Activated naive CD4-positive, alpha-beta T cell treated with anti-CD3 and anti-CD28 coated beads, Interleukin-2, amount 50 U/mL, for 72 hours (primary cell): ENCODE data around the gene NPDC1. TPM values are rescaled to one million over a fixed set of nuclear protein-coding genes. Genes with fewer than 3 reads are reported as not detected.

ENCODE experiments used
- ATAC-seq, 2 donors: fragments of 150-1000 bp; cut with Tn5 transposase; 2 replicates each; pipeline ENCODE4 v1.10.0; 2021; ENCODE audit warnings: mild to moderate bottlenecking in 2 of 2, moderate library complexity in 2 of 2
- DNase-seq, 2 donors: peaks; one replicate each; pipeline ENCODE4 v3.0.0; 2021 to 2022; ENCODE audit warnings: low spot score in 2 of 2
- H3K27ac Mint-ChIP-seq, 2 donors: one replicate each; pipeline ENCODE4 v1.8.0; 2022; ENCODE audit warnings: mild to moderate bottlenecking in 2 of 2, mixed read lengths in 2 of 2
- H3K36me3 Mint-ChIP-seq, 2 donors: one replicate each; pipeline ENCODE4 v1.8.0; 2022; ENCODE audit warnings: mixed read lengths in 2 of 2
- H3K9me3 Mint-ChIP-seq, 2 donors: one replicate each; pipeline ENCODE4 v1.8.0; 2022; ENCODE audit warnings: mixed read lengths in 2 of 2
- total RNA-seq, 2 donors: library from RNA; stranded (reverse); gene quantifications; one replicate each; pipeline ENCODE4 v1.2.3, GENCODE V29; 2022

NPDC1 gene
- total RNA-seq, 2 donors from 2014 or later: 29.4 to 34.2 TPM

DNA sequence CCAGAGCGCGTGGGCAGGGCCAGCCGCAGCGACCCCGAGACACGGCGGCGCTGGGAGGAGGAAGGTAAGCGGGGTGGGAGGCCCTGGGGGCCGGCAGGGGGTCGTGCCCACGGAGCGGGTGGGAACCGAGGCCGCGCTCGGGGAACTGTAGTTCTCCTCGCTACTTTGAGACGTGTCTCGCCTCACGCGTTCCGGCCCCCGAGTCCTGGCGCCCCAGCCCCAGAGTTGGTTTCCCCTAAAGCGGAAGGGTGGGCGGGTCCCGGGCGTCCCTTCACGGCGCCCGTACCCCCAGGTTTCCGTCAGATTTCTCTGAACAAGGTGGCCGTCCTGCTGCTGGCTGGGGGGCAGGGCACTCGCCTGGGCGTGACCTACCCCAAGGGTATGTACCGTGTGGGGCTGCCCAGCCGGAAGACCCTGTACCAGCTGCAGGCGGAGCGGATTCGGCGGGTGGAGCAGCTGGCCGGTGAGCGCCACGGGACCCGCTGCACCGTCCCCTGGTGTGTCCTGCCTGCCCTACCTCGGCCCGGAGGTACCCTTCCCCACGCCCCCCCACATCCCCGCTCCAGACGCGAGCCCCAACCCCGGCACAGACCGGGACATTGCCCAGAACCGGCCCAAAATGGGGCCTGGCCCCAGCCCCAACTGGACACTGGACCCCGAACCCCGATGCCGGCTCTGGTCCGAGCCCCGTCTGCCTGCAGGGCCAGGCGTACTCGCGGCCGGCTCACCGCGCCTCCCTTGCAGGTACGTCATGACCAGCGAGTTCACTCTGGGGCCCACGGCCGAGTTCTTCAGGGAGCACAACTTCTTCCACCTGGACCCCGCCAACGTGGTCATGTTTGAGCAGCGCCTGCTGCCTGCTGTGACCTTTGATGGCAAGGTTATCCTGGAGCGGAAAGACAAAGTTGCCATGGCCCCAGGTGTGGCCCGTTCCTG is 32.0 kb upstream of the NPDC1 start:
- H3K9me3 Mint-ChIP-seq: no peaks in the 10 kb centered on the region
- no peak overlapping the region for H3K27ac Mint-ChIP-seq
- no peaks in the 10 kb centered on the region for H3K36me3 Mint-ChIP-seq
- peak; percentile 37 to 55 for ATAC-seq
- DNase-seq: peak in 1 of 2 donors; percentile 43

GRCh38 chr9:137077010-137077747 is 31.2 kb upstream of the NPDC1 start, which contains the start of gene UAP1L1:
TSS of gene UAP1L1 (plus strand) at chr9:137077517. CDS start at chr9:137077533, 16 bp downstream.
- DNase-seq (peak in 1 of 2 donors; percentile 60), ATAC-seq (peak; percentile 80 to 85)
- no peaks in the 10 kb centered on the region for H3K9me3 Mint-ChIP-seq
- no peaks in the 10 kb centered on the region for H3K36me3 Mint-ChIP-seq
- H3K27ac Mint-ChIP-seq: no peak within 1 kb of the TSS

- no peak for DNase-seq
- Mint-ChIP-seq H3K36me3 (no peaks in the 10 kb centered on the region), H3K9me3 (no peaks in the 10 kb centered on the region), H3K27ac (no peak overlapping the region)
- ATAC-seq: no peak
Observed at GRCh38 chr9:137076636-137077009, 30.6 kb upstream of the NPDC1 start.

DNA sequence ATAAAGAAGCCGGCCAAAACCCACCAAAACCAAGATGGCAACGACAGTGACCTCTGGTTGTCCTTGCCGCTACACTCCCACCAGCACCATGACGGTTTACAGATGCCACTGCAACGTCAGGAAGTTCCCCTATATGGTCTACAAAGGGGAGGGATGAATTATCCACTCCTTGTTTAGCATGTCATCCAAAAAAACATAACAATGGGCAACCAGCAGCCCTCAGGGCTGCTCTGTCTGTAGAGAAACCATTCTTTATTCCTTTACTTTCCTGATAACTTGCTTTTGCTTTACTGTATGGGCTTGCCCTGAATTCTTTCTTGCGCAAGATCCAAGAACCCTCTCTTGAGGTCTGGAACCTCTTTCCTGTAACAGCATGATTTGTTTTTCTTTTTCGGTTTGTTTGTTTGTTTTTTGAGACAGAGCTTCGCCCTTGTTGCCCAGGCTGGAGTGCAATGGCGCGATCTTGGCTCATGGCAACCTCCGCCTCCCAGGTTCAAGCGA is 29.3 kb upstream of the NPDC1 start:
- no peak for DNase-seq

DNA sequence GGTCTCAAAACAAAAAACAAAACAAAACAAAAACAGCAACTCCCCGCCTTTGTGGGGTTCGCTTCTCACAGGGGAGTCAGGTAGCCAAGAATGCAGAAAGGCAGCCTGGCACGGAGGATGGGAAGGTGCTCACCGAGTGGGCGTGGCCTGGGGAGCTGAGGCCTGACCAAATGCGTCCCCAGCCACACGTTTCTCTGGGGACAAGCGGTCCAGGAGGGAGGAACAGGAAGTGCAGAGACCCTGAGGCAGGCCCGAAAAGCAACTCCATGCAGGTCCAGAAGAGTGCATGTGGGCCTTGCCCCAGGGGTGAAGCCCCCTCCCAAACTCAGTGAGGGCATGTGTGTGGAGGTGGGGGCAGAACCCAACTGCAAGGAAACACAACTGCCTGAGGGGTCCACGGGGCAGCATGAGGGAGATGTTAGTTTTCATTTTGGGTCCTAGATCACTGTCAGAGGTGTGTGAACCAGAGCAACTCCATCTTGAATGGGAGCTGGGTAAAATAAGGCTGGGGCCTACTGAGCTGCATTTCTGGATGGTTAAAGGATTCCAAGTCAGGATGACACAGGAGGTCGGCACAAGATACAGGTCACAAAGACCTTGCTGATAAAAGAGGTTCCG is 28.8 kb upstream of the NPDC1 start:
- no peaks in the 10 kb centered on the region for H3K9me3 Mint-ChIP-seq
- no peak for ATAC-seq

More for the DNA sequence above, 29.3 kb upstream of the NPDC1 start:
- ATAC-seq: no peak
- Mint-ChIP-seq H3K36me3 (no peaks in the 10 kb centered on the region), H3K9me3 (no peaks in the 10 kb centered on the region), H3K27ac (no peak overlapping the region)

GRCh38 chr9:137073992-137074399 is 28.0 kb upstream of the NPDC1 start:
- DNase-seq (no peak), ATAC-seq (no peak)
- no peaks in the 10 kb centered on the region for H3K9me3 Mint-ChIP-seq
- H3K27ac Mint-ChIP-seq: no peak overlapping the region
- no peaks in the 10 kb centered on the region for H3K36me3 Mint-ChIP-seq

More for the DNA sequence above, 28.8 kb upstream of the NPDC1 start:
- H3K27ac Mint-ChIP-seq: no peak overlapping the region
- DNase-seq: no peak
- no peaks in the 10 kb centered on the region for H3K36me3 Mint-ChIP-seq

- ATAC-seq (no peak), DNase-seq (no peak)
- Mint-ChIP-seq H3K9me3 (no peaks in the 10 kb centered on the region), H3K27ac (peak overlapping the region; percentile 65 to 92), H3K36me3 (no peaks in the 10 kb centered on the region)
Observed at GRCh38 chr9:137071282-137071681, 25.3 kb upstream of the NPDC1 start.

DNA sequence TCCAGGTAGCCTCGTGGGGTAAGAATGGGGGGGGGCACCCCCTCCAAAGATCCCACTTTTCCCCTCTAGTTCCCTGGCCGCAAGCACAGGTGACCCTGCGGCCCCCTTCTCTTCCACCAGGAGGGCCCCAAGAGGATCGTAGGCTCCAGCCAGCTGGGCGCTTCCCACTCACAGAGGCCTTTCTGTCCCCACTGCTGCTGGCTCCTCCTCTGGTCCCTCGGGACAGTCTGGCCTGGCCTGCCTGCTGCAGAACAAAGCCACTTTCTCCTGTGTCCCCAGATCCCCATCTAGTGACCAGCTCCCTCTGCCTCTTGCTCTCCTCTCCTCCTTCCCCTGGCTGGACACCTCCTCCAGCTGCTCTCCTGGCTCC is 24.9 kb upstream of the NPDC1 start:
- DNase-seq (no peak), ATAC-seq (no peak)
- H3K36me3 Mint-ChIP-seq: no peaks in the 10 kb centered on the region
- no peaks in the 10 kb centered on the region for H3K9me3 Mint-ChIP-seq
- peak overlapping the region; percentile 65 to 92 for H3K27ac Mint-ChIP-seq

DNA sequence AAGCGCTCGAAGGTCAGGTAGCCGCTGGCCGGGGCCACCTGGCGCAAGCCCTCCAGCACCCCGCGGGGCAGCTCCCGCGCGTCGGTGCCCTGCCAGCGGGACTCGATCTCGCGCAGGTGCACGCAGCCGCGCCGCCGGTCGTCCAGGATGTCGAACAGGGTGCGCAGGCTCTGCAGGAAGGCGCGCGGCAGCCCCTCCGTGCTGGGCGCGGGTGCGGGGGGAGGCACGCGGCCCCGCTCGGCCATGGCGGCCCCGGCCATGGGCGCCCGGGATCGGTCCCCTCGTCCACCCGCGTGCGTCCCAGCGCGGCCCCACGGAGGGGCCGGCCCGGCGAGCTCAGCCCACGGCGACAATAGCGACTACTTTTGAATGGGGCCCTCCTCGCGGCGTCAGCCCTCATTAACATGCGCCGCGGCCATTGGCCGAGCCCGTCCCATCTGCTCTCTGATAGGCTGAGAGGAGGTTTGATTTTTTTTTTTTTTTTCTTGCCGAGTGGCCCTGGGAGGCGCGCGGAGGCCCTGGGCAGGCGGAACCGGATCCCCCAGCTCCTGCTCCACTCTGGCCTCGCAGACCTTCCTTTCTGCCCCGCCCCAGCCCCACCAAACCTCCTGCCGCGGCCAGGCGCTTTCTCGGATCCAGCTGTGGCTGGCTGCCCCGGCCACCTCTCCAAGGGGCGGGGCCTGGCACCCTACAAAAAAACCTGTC is 24.4 kb upstream of the NPDC1 start, which contains the start of gene SAPCD2:
Gene SAPCD2 (minus strand): TSS at position 357 of the 705 bp plus-strand sequence. CDS start 97 bp downstream, at position 260.
- Mint-ChIP-seq H3K9me3 (no peaks in the 10 kb centered on the region), H3K27ac (peak within 1 kb of the TSS; percentile 65 to 92)

GRCh38 chr9:137069508-137070091 is 23.6 kb upstream of the NPDC1 start:
- DNase-seq (no peak), ATAC-seq (no peak)
- Mint-ChIP-seq H3K36me3 (no peaks in the 10 kb centered on the region), H3K27ac (no peak overlapping the region), H3K9me3 (no peaks in the 10 kb centered on the region)

More for the DNA sequence above, 24.4 kb upstream of the NPDC1 start, which contains the start of gene SAPCD2:
- ATAC-seq: peak; percentile 91 to 95
- H3K36me3 Mint-ChIP-seq: no peaks in the 10 kb centered on the region
- peak; percentile 84 to 88 for DNase-seq

GRCh38 chr9:137068539-137069507 is 22.8 kb upstream of the NPDC1 start:
- no peaks in the 10 kb centered on the region for H3K36me3 Mint-ChIP-seq
- DNase-seq: no peak
- no peaks in the 10 kb centered on the region for H3K9me3 Mint-ChIP-seq
- no peak overlapping the region for H3K27ac Mint-ChIP-seq
- no peak for ATAC-seq

GRCh38 chr9:137067860-137068538 is 22.0 kb upstream of the NPDC1 start:
- DNase-seq: peak; percentile 79 to 91
- H3K36me3 Mint-ChIP-seq: no peaks in the 10 kb centered on the region
- peak; percentile 46 to 62 for ATAC-seq
- no peak overlapping the region for H3K27ac Mint-ChIP-seq
- no peaks in the 10 kb centered on the region for H3K9me3 Mint-ChIP-seq

DNA sequence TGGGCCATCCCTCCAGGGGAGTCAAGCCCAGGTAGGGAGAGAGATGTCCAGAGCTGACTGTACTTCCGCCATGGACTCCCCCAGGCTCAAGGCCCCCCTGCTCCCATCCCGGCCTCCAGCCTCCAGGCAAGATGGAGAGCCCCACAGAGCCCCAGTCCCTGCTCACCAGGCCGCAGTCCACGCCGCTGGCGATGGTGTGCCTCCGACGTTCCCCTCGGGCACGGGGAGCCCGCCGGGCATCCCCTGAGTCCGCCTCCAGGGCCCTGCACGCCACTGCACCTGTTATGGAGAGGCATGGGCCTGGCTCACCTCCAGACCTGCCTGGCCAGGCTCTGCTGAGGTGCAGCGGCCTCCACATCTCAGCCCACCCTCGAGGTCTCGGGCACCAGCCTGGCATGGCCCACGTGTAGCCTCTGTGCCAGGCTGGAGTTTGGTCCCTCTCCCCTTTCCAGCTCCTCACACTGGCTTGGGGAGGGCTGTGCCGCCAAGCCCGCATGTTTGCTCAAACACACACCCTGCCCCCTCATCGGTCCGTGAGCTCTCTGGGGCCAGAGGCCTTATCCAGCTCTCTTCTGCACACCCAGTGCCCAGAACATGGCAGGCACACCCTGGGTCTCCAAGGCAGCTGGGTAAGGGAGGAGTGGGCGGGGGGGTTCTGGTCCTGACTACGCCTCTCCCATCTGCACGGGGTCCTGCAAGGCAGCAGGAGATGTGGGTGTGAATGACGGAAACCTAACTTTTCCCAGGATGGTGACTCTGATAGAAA is 20.3 kb upstream of the NPDC1 start:
- no peak for DNase-seq

More for the DNA sequence above, 20.3 kb upstream of the NPDC1 start:
- ATAC-seq: no peak
- Mint-ChIP-seq H3K27ac (no peak overlapping the region), H3K36me3 (no peaks in the 10 kb centered on the region), H3K9me3 (no peaks in the 10 kb centered on the region)
